Measurements from ENCODE around the gene SLC2A13. TPM values are rescaled to one million over a fixed set of nuclear protein-coding genes. Genes with fewer than 3 reads are reported as not detected.
"Not testable (repeated sequence)": the region's sequence is repeated elsewhere in the genome, so short reads cannot be mapped to it uniquely, and the experiment has no call there.

The SLC2A13 gene
- total RNA-seq, 2 experiments from 2014 or later, result 4.9 to 5.6 TPM

- Mint-ChIP-seq H3K27me3 (no peaks in the 10 kb centered on the region), H3K9me3 (no peaks in the 10 kb centered on the region), H3K4me1 (no peaks in the 10 kb centered on the region), H3K36me3 (peaks cover 2% of the 10 kb centered on the region), H3K4me3 (no peak overlapping the region), H3K27ac (no peak overlapping the region)
- DNase-seq, result no peak
Observed at GRCh38 chr12:39835517-39836489, 270.1 kb downstream of the SLC2A13 start.

- peaks cover 3% of the 10 kb centered on the region for H3K9me3 Mint-ChIP-seq
- no peaks in the 10 kb centered on the region for H3K27me3 Mint-ChIP-seq
- no peaks in the 10 kb centered on the region for H3K4me1 Mint-ChIP-seq
- no peak overlapping the region for H3K4me3 Mint-ChIP-seq
- H3K27ac Mint-ChIP-seq, result no peak overlapping the region
- DNase-seq, result no peak
- H3K36me3 Mint-ChIP-seq, result peaks cover 8% of the 10 kb centered on the region
Observed at GRCh38 chr12:39831587-39832315, 274.1 kb downstream of the SLC2A13 start.

GRCh38 chr12:39830852-39831520 lies 274.9 kb downstream of the SLC2A13 start:
- Mint-ChIP-seq H3K36me3 (peaks cover 8% of the 10 kb centered on the region), H3K27ac (no peak overlapping the region), H3K9me3 (peaks cover 3% of the 10 kb centered on the region), H3K4me3 (no peak overlapping the region), H3K27me3 (no peaks in the 10 kb centered on the region), H3K4me1 (no peaks in the 10 kb centered on the region)
- no peak for DNase-seq

DNA sequence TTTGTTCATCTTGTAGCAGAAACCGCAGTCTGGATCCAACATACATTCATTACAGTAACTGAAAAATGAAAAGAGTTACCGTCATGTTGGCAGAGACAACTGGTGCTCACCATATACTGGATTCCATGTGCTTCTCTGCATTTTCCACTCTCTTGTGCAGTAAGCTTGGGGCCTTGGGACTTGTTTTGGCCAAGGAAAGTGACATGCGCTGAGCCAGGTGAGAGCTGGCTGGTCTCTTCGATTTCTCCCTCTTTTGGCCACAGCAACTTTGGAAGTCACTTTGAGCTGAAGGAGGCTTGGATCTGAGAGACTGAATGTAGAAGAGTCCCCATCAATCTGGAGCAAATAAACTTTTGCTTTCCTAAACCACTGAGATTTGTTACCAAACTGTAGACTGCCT lies 275.7 kb downstream of the SLC2A13 start:
- H3K27ac Mint-ChIP-seq, result no peak overlapping the region
- no peak for DNase-seq
- H3K4me1 Mint-ChIP-seq, result no peaks in the 10 kb centered on the region
- H3K9me3 Mint-ChIP-seq, result peaks cover 3% of the 10 kb centered on the region
- H3K4me3 Mint-ChIP-seq, result no peak overlapping the region
- H3K36me3 Mint-ChIP-seq, result peaks cover 8% of the 10 kb centered on the region
- no peaks in the 10 kb centered on the region for H3K27me3 Mint-ChIP-seq

DNA sequence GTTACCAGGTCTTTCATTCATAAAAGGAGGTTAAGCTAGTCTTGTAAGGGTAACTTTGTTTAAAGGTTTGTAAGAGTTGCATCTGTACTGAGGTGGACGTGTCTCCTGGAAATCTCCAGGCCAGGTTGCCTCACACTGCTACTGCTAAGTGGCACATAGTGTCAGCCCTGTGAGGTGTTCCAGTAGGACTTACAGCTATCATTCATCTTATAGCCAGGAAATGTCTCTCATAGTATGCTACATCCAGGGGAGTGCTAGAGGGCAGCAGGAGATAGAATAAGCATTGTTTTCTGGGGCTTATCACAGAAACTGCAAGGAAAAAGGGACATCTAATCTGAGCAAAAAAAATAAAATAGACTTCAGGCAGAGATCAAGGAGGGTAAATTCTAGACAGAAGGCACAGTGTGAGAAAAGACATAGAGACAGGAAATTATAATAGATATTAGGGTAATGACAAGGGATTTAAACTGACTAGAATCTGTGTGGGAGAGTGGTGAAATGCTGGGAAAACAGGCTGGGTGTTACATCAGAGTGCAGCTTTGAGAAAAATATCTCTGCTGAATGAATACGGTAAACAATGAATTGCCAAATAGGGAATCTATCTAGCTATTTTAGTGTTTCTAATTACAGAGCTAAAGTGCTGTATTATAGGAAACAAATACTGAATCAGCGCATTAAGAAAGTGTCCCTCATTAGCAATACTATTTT lies 281.2 kb downstream of the SLC2A13 start:
- H3K36me3 Mint-ChIP-seq, result peaks cover 6% of the 10 kb centered on the region
- H3K4me3 Mint-ChIP-seq, result no peak overlapping the region
- H3K9me3 Mint-ChIP-seq, result peaks cover 3% of the 10 kb centered on the region
- no peaks in the 10 kb centered on the region for H3K4me1 Mint-ChIP-seq
- H3K27ac Mint-ChIP-seq, result no peak overlapping the region
- DNase-seq, result no peak
- no peaks in the 10 kb centered on the region for H3K27me3 Mint-ChIP-seq

- no peak for DNase-seq
- H3K4me1 Mint-ChIP-seq, result no peaks in the 10 kb centered on the region
- peaks cover 4% of the 10 kb centered on the region for H3K9me3 Mint-ChIP-seq
- no peak overlapping the region for H3K27ac Mint-ChIP-seq
- no peaks in the 10 kb centered on the region for H3K36me3 Mint-ChIP-seq
- no peak overlapping the region for H3K4me3 Mint-ChIP-seq
- no peaks in the 10 kb centered on the region for H3K27me3 Mint-ChIP-seq
Observed at GRCh38 chr12:39816671-39817185, 289.2 kb downstream of the SLC2A13 start.

DNA sequence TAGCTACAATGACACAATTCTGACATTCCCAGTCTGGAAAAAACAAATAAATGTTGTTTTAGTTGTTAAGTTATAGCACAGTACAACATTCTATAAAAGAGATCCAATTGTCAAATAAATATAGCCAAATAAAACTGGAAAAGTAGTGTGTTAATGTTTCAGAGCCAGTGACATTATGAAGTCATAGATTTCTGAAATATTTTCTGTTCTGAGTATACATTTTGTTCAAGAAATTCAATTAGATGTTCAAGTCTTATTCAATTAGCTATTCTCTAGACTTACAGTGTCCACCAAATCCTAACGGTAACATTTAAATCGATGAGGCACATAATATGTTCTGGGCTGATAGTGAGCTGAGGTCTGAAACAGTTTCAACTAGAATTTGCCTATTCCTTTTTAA lies 290.1 kb downstream of the SLC2A13 start:
- peaks cover 5% of the 10 kb centered on the region for H3K9me3 Mint-ChIP-seq
- DNase-seq, result no peak
- H3K36me3 Mint-ChIP-seq, result no peaks in the 10 kb centered on the region
- H3K27me3 Mint-ChIP-seq, result no peaks in the 10 kb centered on the region
- H3K27ac Mint-ChIP-seq, result no peak overlapping the region
- H3K4me3 Mint-ChIP-seq, result no peak overlapping the region
- H3K4me1 Mint-ChIP-seq, result no peaks in the 10 kb centered on the region

- H3K36me3 Mint-ChIP-seq, result no peaks in the 10 kb centered on the region
- H3K27me3 Mint-ChIP-seq, result no peaks in the 10 kb centered on the region
- DNase-seq, result no peak
- H3K4me3 Mint-ChIP-seq, result no peak overlapping the region
- H3K4me1 Mint-ChIP-seq, result no peaks in the 10 kb centered on the region
- peaks cover 5% of the 10 kb centered on the region for H3K9me3 Mint-ChIP-seq
- no peak overlapping the region for H3K27ac Mint-ChIP-seq
Observed at GRCh38 chr12:39814626-39815025, 291.3 kb downstream of the SLC2A13 start.

DNA sequence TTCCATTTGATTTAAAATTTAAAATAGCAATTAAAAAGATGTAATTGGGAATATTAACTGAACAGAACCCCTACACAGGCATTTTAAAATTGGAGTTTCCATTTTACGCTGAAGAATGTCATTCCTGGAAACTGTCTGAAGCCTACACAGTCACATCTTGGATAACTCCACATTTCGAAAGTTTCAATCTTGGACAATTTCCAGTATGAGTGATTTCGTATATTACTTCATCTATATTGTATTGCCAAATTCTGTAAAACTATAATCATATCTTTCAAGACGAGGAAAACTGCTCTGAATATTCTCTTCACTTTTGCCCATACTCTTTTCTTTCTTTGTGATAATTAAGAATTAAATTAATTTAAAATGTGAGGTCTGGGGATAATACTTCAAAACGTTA lies 292.1 kb downstream of the SLC2A13 start:
- no peaks in the 10 kb centered on the region for H3K4me1 Mint-ChIP-seq
- no peak for DNase-seq
- no peak overlapping the region for H3K27ac Mint-ChIP-seq
- no peaks in the 10 kb centered on the region for H3K27me3 Mint-ChIP-seq
- no peak overlapping the region for H3K4me3 Mint-ChIP-seq
- no peaks in the 10 kb centered on the region for H3K36me3 Mint-ChIP-seq
- peaks cover 5% of the 10 kb centered on the region for H3K9me3 Mint-ChIP-seq

GRCh38 chr12:39812456-39812855 lies 293.4 kb downstream of the SLC2A13 start:
- H3K9me3 Mint-ChIP-seq, H3K4me3 Mint-ChIP-seq, DNase-seq, H3K27ac Mint-ChIP-seq, H3K27me3 Mint-ChIP-seq, H3K36me3 Mint-ChIP-seq, H3K4me1 Mint-ChIP-seq: not testable (repeated sequence)

DNA sequence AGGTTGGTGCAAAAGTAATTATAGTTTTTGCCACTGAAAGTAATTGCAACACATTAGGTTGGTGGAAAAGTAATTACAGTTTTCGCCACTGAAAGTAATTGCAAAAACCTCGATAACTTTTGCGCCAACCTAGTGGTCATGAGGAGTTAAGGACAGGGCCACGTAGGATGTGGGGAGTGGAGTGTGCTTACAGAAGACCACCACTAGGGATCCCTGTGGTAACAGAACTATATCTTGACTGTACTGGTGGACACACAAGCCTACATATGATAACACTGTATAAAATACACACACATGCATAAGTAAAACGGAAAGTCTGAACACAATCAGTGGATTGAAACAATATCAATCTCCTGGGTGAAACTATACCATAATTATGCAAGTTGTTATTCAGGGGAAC lies 298.8 kb downstream of the SLC2A13 start:
- no peak for DNase-seq
- no peak overlapping the region for H3K4me3 Mint-ChIP-seq
- no peaks in the 10 kb centered on the region for H3K36me3 Mint-ChIP-seq
- H3K27ac Mint-ChIP-seq, result no peak overlapping the region
- peaks cover 1% of the 10 kb centered on the region for H3K9me3 Mint-ChIP-seq
- no peaks in the 10 kb centered on the region for H3K27me3 Mint-ChIP-seq
- no peaks in the 10 kb centered on the region for H3K4me1 Mint-ChIP-seq

DNA sequence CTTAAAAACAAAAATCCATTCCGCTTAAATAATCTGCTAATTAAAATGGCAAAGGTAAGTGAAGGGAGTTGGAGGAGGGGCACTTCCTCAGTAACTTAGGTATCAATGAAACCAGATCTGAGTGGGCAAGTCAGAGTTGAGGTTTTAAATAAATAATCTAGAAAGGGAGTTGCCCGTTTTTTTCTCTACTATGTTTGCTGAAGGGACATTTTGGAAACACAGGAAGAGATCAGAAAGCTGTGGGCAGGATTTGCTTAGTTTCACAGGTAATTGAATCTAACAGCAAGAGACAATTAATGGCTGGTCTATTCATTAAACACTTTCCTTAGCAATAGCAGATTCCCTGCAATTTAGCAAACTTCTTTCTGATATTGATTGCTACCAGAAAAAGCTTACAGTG lies 300.2 kb downstream of the SLC2A13 start:
- no peak overlapping the region for H3K4me3 Mint-ChIP-seq
- H3K36me3 Mint-ChIP-seq, result no peaks in the 10 kb centered on the region
- H3K4me1 Mint-ChIP-seq, result no peaks in the 10 kb centered on the region
- no peak for DNase-seq
- H3K9me3 Mint-ChIP-seq, result no peaks in the 10 kb centered on the region
- H3K27me3 Mint-ChIP-seq, result no peaks in the 10 kb centered on the region
- no peak overlapping the region for H3K27ac Mint-ChIP-seq

DNA sequence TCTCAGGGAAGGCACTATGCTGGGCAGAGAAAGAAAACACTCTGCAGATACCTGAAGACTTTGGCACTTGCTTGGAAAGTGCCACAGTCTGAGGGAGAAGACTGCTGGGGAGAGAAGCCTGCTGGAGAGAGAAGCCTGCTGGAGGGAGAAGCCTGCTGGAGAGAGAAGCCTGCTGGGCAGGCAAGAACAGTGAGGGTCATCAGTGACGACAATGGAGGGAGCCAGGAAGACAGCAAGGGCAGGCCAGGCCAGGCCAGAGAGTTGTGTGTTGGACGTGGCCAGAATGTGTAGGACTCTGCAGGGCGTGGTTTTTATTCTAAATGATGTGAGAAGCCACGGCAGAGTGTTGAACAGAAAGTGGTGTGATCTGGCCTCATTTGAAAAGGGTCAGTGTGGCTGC lies 301.0 kb downstream of the SLC2A13 start:
- no peaks in the 10 kb centered on the region for H3K4me1 Mint-ChIP-seq
- H3K36me3 Mint-ChIP-seq, result peaks cover 2% of the 10 kb centered on the region
- no peak overlapping the region for H3K27ac Mint-ChIP-seq
- no peak for DNase-seq
- H3K4me3 Mint-ChIP-seq, result no peak overlapping the region
- no peaks in the 10 kb centered on the region for H3K9me3 Mint-ChIP-seq
- no peaks in the 10 kb centered on the region for H3K27me3 Mint-ChIP-seq

DNA sequence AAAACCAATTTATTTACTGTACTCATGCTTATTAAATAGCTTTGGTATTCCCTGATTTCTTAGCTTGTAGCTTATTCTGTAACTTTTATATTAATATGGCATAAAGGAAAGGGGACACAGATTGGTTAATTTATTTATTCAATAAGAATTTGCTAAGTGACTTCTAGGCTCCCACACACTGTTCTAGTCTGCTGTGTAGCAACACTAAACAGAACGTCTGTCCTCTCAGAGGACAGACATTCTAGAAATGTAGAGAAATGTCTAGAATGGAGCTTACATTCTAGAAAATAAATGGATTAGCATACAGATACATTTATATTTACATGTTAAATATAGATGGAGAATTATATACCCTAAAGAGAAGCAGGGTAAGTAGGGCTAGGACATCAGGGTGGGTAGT lies 301.4 kb downstream of the SLC2A13 start:
- no peaks in the 10 kb centered on the region for H3K27me3 Mint-ChIP-seq
- no peak overlapping the region for H3K4me3 Mint-ChIP-seq
- peaks cover 2% of the 10 kb centered on the region for H3K36me3 Mint-ChIP-seq
- H3K27ac Mint-ChIP-seq, result no peak overlapping the region
- no peak for DNase-seq
- no peaks in the 10 kb centered on the region for H3K9me3 Mint-ChIP-seq
- no peaks in the 10 kb centered on the region for H3K4me1 Mint-ChIP-seq

Data from activated naive CD8-positive, alpha-beta T cell treated with anti-CD3 and anti-CD28 coated beads for 36 hours (primary cell).